HG03175 (cell line): ENCODE results near the gene OBSL1.
A peak's percentile ranks its signal among the peaks of the same experiment; 100 is the strongest.

Experiments used
- ATAC-seq: cut with Tn5 transposase; IDR thresholded peaks from one replicate; pipeline ENCODE4 v1.9.1; 2021; ENCODE audit warnings: mild to moderate bottlenecking, moderate library complexity; ENCODE audit not compliant: unreplicated experiment

Gene OBSL1

DNA sequence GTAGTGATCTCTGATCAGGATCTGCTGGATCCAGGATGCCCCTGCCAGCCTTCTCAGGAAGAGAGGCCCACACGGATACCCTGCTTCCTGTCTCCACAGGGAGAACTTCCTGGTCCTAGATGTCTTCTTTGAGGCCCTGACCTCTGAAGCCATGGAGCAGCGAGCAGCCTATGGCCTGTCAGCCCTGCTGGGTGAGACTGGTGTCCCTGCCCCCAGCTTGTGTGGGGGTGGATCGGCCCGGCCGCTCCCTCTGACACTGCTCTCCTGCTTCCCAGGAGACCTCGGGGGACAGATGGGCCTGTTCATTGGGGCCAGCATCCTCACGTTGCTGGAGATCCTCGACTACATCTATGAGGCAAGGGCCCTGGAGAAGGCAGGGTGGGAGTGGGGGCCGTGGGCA is 34.4 kb downstream of the OBSL1 start:
- ATAC-seq = no peak

DNA sequence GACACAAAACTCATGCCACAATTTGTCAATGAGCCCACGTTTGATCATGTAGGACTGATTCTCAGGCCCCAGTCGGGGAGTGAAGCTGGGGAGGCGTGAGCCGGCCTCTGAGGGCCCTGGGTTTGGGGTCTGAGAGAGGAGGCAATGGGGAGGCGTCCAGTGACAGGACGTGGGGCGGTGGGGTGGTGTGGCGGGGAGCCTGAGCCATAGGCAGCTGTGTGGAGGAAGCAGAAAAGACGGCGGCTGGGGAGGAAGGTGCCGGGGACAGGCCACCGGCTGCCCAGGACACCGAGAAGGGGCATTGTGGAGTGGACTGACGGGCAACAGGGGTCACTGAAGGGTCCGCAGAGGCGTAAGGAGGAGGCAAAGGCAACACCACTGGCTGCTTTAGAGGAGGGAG is 34.9 kb downstream of the OBSL1 start:
- ATAC-seq = no peak

DNA sequence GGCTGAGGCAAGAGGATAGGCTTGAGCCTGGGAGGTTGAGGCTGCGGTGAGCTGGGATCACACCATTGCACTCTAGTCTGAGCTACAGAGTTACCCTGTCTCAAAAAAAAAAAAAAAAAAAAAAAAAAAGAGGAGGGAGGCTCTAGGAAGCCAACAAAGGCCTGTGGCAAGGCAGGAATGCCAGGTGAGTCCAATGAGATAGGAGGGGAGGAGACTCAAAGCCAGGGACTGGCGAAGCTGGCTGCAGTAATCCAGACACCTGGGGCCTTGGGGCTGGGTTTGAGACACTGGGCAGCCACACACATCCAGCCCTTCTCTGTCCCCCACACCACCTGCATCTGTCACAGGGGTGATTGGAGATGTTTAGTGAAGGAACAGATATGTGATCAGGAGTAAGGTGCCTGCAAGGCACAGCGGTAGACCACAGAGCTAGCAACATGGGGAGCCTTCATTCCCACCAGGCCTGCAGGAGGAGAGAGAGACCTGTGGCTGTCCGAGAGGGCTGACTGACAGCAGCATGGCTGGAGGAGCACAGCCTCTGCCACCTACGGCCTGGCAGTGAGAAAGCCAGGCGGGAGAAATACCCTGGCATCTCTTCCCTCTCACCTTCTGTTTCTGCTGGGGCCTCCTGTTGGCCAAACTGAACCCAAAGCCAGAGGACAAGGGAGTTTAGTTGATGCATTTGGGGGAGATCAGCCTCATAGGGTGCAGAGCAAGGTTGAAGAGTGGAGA is 37.2 kb downstream of the OBSL1 start:
- no peak for ATAC-seq

DNA sequence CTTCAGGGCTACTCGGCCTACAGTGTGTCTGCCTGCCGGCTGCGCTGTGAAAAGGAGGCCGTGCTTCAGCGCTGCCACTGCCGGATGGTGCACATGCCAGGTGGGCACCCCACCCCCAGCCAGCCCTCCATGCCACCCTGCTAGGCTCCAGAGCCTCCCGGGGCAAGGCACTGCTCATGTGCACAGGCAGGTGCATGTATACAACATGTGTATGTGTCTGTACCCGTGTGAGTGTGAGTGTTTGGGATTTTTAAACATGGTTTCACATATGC is 39.0 kb downstream of the OBSL1 start:
- ATAC-seq = no peak

DNA sequence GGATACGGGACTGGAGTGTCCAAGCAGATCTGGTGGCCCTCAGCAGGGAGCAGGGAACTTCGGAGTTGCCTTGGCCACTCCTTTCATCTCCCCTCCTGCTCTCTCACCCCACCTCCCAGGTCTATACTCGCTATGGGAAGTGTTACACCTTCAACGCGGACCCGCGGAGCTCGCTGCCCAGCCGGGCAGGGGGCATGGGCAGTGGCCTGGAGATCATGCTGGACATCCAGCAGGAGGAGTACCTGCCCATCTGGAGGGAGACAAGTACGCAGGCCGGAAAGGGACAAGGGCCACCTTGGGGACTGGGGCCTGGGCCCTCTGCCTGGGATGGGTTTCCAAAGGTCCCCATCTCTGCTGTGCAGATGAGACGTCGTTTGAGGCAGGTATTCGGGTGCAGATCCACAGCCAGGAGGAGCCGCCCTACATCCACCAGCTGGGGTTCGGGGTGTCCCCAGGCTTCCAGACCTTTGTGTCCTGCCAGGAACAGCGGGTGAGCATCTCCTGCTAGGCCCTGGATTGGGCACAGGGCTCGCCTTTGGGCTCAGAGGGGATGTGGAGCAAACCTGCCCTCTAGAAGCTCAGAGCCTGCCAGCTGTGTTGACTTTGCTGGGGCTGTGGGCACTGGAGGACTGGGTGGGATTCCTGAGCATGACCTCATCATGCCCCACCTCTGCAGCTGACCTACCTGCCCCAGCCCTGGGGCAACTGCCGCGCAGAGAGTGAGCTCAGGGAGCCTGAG is 39.5 kb downstream of the OBSL1 start:
- ATAC-seq = no peak

- peak; percentile 90 for ATAC-seq
Observed at GRCh38 chr2:219530048-219530963, 41.0 kb downstream of the OBSL1 start.

DNA sequence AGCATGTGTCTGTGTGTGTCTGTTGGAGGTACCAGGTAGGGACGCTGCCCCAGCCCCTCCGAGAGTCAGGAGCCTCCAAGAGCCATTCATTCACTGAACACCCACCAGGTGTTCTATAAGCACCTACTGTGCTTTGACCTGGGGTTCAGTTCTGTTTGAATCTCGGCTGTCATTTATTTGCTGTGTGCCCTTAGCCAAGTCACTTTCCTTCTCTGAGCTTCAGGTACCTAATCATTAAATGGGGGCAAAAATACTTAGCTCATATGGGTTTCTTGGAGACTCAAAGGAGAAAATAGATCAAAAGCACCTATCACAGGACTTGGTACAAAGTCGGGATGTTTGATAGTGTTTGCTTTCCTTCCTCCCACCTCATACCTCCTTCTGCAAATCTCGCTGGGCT is 43.9 kb downstream of the OBSL1 start:
- ATAC-seq = no peak

- ATAC-seq = no peak
Observed at GRCh38 chr2:219527076-219527394, 44.3 kb downstream of the OBSL1 start.

GRCh38 chr2:219526320-219527075 is 44.8 kb downstream of the OBSL1 start:
- ATAC-seq = no peak

DNA sequence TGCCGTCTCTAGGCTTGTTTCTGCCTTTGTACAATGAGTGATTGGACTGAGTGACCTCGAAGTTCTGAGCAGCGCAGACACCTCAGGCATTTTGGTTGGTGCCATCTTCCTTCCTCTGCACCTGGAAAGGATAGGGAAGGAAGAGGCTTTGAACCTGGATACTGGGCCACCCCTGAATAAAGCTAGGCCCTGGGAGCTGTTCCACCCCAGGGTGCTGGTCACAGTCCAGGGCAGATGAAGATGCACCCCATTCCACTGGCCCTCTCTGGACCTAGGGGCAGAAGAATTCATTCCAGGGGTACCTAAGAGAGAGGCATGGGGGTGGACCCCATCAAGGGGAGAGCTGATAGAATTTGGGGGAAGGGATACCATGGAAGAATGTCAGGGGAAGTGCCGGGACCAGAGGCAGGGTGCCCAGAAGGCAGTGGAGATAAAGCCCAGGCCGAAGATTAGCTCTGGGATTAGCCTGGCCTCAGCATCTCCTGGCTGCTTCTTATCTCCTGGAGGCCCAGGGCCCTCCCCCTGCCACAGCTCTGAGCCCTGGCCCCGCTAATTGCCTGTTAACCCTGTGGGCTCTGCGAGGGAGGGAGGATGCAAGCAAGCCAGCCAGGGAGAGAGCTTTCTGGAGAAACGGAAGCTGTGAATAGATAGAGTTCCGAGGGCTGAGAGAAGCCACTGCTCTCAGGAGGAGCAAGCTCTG is 45.7 kb downstream of the OBSL1 start:
- no peak for ATAC-seq

DNA sequence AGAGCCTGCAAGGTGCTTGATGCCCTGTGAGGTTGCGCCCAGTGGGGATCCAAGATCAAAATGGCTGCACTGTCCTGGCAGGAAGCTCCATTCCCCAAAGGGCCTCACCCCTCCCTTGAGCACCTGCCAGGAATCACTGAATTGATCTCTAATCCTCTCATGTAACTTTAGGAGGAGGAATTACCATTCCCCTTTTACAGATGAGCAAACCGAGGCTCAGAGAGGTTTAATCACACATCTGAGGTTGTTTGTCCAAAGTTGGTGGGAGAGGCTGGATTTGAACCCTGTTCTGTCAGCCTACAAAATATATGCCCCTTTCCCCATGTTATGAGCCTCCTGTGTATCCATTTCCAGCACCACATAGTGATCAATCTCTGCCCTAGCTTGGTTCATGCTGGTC is 46.5 kb downstream of the OBSL1 start:
- no peak for ATAC-seq

DNA sequence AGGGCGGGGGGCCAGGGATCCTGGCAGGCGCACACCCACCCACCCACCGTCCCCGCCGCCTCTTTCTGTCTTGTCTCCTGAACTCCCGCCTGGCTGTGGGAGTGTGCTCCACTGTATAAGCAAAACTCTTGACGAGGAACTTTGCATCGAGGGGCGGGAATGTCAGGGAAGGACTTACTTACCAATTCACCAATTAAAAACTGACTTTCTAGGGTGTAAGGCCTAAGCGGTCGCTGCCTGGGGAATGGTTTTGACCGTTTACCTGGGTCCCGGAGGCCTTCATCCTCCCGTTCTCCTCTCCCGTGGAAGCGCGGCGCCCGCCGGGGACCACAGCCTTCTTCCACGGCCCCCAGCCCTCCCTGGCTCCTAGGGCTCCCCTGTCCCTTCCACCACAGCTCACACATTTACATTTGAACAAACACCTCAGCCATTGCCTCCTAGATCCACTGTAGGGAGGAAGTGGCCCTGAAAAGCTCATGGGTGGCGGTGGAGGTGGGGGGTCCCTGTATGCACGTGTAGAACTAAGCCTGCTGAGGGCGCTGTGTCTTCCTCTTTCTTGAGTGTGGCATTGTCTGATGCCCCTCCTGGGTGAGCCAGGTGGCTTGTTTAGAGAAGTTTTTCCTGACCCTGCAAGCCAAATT is 48.2 kb downstream of the OBSL1 start:
- no peak for ATAC-seq

GRCh38 chr2:219522111-219523030 is 49.0 kb downstream of the OBSL1 start:
- no peak for ATAC-seq

GRCh38 chr2:219521066-219521880 is 50.1 kb downstream of the OBSL1 start:
- ATAC-seq = no peak

GRCh38 chr2:219520079-219520478 is 51.3 kb downstream of the OBSL1 start:
- ATAC-seq = no peak

DNA sequence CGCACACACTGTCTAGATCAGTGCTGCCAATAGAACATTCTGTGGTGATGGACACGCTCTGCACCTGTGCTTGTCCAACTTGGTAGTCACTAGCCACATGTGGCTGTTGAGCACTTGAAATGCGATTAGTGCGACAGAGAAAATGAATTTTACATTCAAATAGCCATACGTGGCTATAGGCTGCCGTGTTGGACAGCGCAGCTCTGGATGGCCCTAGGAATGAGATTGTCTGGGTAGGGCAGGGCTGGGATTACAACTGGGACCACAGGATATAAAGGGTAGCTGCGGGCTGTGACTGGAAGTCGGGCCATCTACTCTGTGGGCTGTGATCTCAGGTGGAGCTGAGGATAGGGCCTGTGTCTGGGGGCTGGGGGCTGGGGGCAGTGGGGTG is 51.8 kb downstream of the OBSL1 start:
- no peak for ATAC-seq

GRCh38 chr2:219517954-219518778 is 53.2 kb downstream of the OBSL1 start:
- ATAC-seq = no peak
